Amygdala (tissue), 56 donors: ENCODE data around the gene METTL24.

Source experiments
- DNase-seq, 56 donors: peaks; one replicate each; lab custom pipeline; 2025; lab: John Stamatoyannopoulos, UW

The METTL24 gene

GRCh38 chr6:110340392-110340965 is 17.7 kb downstream of the METTL24 start:
- DNase-seq = no peak

GRCh38 chr6:110338820-110339470 is 19.2 kb downstream of the METTL24 start:
- DNase-seq = no peak

GRCh38 chr6:110337486-110337885 is 20.7 kb downstream of the METTL24 start:
- DNase-seq = no peak

DNA sequence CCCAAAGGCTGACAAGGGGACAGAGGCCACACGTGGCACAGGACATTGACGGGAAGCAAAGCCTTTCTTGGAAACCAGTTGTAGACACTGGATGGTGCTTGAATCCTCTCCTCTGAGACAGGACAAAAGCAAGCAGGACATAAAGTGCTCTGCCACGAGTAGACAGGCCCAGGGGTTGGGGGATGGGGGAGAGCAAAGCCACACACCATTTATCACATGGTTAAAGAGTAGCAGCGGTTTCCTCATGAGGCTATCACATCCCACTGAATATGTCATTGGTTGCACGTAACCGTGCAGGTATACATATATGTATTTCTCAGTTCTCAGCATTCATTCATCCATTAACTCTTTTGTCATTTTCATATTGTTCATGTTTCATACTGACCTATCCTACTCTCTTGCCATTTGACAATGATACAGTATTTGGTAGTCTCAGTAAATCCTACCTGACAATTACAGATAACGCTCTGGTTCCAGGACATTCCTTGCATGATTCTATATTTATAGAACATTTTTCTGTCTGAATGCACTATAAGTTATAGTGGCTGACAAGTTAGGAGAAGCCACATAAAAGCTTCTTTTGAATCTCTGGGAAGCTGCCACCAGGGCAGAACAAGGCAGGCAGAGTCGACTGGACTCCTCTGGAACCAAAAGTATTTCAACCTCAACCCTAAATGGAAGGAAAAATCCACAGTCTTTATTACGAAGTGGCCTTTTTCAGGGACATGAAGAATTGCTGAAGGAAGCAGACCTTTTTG is 23.5 kb downstream of the METTL24 start:
- no peak for DNase-seq

DNA sequence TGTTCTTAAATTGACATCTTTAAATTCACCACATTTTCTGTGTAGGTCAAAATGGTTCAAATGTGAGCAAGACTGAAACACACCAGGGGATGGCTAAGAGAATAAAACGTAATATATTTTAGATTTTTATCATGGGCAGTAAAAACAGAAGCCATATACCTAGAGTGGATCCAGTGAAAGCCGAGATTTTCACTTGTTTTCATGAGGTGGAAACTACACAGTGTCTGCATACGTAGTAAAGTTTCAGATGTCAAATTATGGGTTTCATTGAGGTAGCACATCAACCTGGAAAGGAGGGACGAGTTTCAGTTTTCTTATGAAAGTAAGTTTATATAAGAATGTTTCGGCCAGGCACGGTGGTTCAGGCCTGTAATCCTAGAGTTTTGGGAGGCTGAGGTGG is 25.9 kb downstream of the METTL24 start:
- DNase-seq = no peak

DNA sequence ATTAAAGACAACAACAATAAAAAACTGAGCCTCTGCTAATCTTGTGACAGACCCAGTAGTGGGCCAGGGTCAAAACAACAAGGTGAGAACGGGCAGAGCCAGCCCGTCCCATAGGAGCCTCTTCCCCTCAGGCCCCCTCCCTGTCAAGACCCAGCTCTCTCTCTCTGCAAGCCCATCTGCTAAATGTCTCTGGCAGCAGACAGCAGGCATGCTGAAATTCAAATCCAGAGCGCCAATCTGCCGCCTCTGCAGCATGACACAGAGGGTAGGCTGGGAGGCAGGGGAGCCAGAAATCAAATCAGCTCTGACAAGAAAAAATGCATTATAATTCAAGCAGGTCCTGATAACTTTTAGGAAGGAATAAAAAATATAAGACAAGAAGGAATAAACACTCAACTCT is 26.3 kb downstream of the METTL24 start:
- DNase-seq = no peak

GRCh38 chr6:110331390-110331789 is 26.8 kb downstream of the METTL24 start:
- no peak for DNase-seq

GRCh38 chr6:110329714-110330436 is 28.3 kb downstream of the METTL24 start:
- peak in 8 of 56 donors; percentile 24 to 56 (median 46) for DNase-seq

DNA sequence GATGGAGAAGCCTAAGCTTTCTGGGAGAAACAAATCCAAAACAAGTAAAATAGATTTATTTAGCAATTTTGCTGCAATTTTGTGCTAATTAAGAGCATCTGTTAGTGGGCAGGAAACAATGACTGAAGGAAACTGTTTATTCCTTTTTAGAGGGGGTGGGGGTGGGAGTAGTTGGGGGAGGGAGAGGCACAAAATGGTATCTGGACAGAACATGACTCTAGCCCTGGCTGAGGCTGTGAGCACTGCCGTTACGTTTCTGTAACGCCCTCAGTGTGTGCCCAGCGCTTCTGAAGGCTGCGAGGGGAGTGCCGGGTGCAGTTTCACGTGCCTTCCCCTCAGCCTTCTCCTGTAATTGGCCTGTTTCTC is 28.8 kb downstream of the METTL24 start:
- DNase-seq = peak in 1 of 56 donors; percentile 55

GRCh38 chr6:110328259-110328658 is 29.9 kb downstream of the METTL24 start:
- no peak for DNase-seq

- no peak for DNase-seq
These were observed 30.8 kb downstream of the METTL24 start for GRCh38 chr6:110327391-110327790.

DNA sequence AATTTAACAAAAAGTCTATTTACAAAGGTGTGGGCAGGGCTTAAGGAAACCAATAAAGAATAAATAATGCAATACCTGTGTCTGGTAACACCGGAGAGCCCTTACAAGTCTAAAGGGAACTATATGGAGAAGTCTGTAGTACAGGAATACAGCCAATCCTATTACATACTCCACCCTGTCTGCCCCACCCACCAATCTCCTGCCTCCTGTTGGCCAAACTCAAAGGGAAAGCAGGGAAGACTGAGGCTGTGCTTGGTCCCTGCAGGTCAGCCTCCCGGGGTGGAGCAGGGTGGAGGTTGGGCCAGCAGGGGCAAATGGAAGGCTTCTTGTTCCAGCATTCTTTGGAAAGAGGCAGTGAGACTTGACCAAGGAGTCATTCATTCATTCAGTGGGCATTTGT is 31.5 kb downstream of the METTL24 start:
- DNase-seq = no peak

- no peak for DNase-seq
These were observed 32.1 kb downstream of the METTL24 start for GRCh38 chr6:110326057-110326456.

DNA sequence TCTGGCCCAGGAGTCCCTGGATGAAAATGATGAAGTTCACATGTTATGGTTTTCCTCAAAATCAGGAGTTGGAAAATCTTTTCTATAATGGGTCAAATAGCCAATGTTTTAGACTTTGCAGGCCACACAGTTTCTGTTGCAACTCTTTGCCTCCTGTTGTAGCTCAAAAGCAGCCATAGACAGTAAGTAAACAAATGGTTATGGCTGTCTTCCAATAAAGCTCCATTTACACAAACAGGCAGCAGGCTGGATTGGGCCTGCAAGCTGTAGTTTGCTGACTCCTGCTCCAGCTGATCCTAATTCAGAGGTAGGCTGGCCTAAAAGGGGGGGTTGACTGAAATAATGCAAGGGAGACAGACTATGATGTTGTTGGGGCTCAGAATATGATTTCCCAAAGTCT is 33.0 kb downstream of the METTL24 start:
- no peak for DNase-seq

- DNase-seq = no peak
These were observed 33.6 kb downstream of the METTL24 start for GRCh38 chr6:110324548-110324947.

- DNase-seq = no peak
These were observed 34.9 kb downstream of the METTL24 start for GRCh38 chr6:110323258-110323657.

- no peak for DNase-seq
These were observed 35.3 kb downstream of the METTL24 start for GRCh38 chr6:110322874-110323242.

DNA sequence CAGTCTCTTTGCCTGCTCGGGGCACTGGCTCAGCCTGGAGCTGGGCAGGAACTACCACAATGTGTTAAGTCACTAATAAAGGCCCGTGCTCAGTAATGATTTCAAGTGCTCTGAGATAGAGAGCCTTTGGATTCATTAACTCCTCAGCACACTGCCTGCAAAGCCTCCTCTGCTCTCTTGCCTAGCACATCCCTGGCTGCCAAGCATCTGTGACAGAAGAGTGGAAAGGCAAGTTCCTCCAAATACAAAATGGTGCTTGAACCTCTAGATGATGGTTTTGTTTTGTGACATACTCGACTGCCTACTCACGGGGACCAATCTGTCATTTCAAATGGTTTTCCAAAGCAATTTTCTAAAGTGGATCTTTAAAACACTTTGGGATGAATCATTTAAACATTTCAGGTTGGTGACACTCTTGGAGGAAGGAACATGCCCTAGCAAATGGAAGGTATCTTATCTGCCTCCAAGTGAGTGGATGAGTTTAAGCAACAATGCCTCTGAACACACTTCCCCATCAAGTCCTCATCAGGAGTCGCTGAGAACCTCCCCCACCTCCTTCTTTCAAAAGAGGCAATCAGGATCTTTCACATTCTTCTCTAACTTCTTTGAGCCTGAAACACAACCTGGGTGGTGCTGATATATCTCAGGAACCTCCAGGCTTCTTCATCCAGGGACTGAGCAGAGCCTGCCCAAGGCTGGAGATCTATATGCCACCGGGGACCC is 35.8 kb downstream of the METTL24 start:
- no peak for DNase-seq

GRCh38 chr6:110320307-110320706 is 37.8 kb downstream of the METTL24 start:
- DNase-seq = no peak

GRCh38 chr6:110319843-110320242 is 38.3 kb downstream of the METTL24 start:
- DNase-seq = no peak

DNA sequence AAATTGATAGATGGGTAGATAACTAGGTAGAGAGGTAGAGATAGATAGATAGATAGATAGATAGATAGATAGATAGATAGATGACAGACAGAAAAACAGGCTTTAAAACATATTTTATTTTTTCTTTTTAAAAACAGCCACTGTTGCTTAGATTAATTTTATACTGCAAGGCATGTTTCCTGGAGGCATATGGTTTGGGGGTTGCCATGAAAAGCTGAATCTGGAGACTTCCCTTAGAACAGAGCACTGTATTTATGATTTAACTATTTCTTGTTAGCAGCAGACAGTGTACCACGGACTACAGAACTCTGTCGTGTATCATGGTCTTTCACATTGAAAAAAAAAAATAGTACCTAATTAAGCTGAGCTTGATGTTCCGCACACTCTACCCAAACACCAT is 38.8 kb downstream of the METTL24 start:
- DNase-seq = peak in 1 of 56 donors; percentile 8
